ENCODE results near the gene MT1M.

The MT1M gene

DNA sequence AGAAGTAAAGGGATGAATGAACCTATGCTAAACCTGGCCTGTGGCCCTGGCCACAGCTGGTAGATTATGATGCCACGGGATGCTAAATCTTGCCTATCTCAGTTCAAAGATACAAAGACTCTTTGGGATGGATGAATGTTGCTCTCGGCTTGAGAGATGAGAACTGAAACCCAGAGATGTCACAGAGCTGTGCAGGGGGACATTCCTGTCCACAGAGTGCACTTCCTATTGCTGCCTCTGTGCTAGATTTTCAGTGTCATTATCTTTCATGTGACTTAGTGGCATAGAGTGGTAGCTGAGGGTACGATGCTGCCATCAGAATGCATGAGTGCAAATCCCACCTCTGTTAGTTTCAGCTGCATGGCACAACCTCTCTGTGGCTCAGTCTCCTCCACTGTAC, 2.3 kb upstream of the MT1M start:
- no peak overlapping the region for H3K4me3 ChIP-seq (ENCODE audit: low read depth, low read length)
- TF ChIP-seq CTCF (IDR thresholded peaks at IDR 0.05; ENCODE audit: borderline replicate concordance, insufficient read depth, low read depth, low read length) = peak; percentile 29; the same call in 1 of the 2 replicates

- no peak overlapping the region for H3K4me3 ChIP-seq (ENCODE audit: low read depth, low read length)
- TF ChIP-seq CTCF (IDR thresholded peaks at IDR 0.05; ENCODE audit: borderline replicate concordance, insufficient read depth, low read depth, low read length) = no peak
Observed at GRCh38 chr16:56631197-56631596, 1.3 kb upstream of the MT1M start.

GRCh38 chr16:56631832-56632155, 665 bp upstream of the MT1M start:
- TF ChIP-seq CTCF (IDR thresholded peaks at IDR 0.05; ENCODE audit: borderline replicate concordance, insufficient read depth, low read depth, low read length) = no peak
- no peak overlapping the region for H3K4me3 ChIP-seq (ENCODE audit: low read depth, low read length)

- H3K4me3 ChIP-seq (ENCODE audit: low read depth, low read length) = no peak overlapping the region
Observed at GRCh38 chr16:56632848-56633365, 448 bp downstream of the MT1M start.

DNA sequence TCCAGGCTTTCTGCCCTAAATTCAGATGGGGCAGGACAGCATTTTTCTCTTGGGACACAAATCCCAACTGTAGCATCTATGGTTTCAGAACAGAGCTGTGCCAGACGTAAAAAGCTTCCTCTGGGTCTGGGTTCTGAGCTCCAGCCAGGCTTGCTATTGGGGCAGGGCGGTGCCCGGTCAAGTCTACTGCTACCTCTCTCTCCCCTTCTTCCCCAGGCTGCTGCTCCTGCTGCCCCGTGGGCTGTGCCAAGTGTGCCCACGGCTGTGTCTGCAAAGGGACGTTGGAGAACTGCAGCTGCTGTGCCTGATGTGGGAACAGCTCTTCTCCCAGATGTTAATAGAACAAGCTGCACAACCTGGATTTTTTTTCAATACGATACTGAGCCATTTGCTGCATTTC, 1.1 kb downstream of the MT1M start:
- H3K4me3 ChIP-seq (ENCODE audit: low read depth, low read length) = no peak overlapping the region
- TF ChIP-seq CTCF (IDR thresholded peaks at IDR 0.05; ENCODE audit: borderline replicate concordance, insufficient read depth, low read depth, low read length) = no peak

More at GRCh38 chr16:56632848-56633365, 448 bp downstream of the MT1M start:
- no peak for TF ChIP-seq CTCF (IDR thresholded peaks at IDR 0.05; ENCODE audit: borderline replicate concordance, insufficient read depth, low read depth, low read length)

DNA sequence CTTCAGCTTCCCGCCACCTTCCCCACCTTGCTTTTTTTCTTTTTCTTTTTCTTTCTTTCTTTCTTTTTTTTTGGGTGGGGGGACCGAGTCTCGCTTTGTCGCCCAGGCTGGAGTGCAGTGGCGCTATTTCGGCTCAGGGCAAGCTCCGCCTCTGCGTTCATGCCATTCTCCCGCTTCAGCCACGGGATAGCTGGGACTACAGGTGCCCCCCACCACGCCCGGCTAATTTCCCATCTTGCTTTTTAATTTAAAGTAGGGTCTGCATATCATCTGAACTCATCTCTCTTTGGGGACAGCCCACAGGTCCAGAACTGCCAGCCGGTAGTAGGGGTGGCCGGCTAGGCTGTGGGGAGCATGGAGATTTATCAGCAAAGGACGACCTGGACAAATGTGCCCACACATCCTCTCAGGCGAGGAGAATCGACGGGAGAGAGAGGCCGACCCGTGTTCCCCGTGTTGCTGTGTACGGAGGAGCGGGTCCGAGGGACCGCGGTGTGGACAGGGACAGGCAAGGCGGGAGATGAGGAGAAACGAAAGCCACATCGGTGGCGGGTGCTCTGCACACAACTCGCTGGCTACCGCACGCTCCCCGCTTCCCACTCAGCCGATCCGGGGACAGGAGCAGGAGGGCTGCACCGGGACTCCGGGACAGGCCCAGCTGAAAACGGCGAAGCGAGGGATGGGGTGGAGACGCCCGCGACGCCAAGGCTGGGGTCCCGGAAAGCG, 2.4 kb downstream of the MT1M start:
- TF ChIP-seq CTCF (IDR thresholded peaks at IDR 0.05; ENCODE audit: borderline replicate concordance, insufficient read depth, low read depth, low read length) = no peak
- no peak overlapping the region for H3K4me3 ChIP-seq (ENCODE audit: low read depth, low read length)

DNA sequence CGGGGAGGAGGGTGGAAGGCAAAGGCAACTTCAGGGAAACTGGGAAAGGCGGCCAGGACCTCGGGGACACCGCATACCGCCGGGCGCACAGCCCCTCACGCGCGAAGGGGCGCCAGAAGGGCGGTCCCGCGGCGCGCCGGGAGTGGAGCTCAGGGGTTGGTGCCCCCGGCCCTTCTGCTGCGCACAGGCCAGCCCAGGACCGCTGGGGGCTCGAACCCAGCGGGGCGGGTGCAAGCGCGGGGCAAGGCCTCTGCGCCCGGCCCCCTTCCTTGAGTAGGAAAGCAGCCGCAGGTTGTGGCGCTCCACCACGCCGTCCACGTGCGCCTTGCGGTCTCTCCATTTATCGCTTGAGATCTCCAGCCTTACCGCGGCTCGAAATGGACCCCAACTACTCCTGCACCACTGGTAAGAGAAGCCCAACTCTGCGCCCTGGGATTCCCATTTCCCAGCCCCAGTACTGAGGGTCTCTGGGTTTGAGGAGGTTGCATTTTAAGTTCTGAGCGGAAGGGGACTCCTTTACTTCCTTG, 3.0 kb downstream of the MT1M start:
- TF ChIP-seq CTCF (IDR thresholded peaks at IDR 0.05; ENCODE audit: borderline replicate concordance, insufficient read depth, low read depth, low read length) = no peak
- H3K4me3 ChIP-seq (ENCODE audit: low read depth, low read length) = no peak overlapping the region

Data from GM12875 (cell line).